SK-N-SH treated with all-trans-retinoic acid at 6 μM for 48 hours (cell line): Measurements from ENCODE around the gene UVRAG.
"Not testable (repeated sequence)": the region's sequence is repeated elsewhere in the genome, so short reads cannot be mapped to it uniquely, and the experiment has no call there.

Experiments used
- ATAC-seq: fragments of 200-7000 bp; cut with Tn5 transposase; 3 replicates; pipeline ENCODE4 v1.9.1; 2020; ENCODE audit warnings: mild to moderate bottlenecking, moderate library complexity
- ARNTL ChIP-seq: fragments of 450-650 bp; formaldehyde crosslinking; IDR thresholded peaks from 2 replicates; pipeline ENCODE4 v1.5.0; 2020; ENCODE audit warnings: low read depth, mild to moderate bottlenecking, moderate library complexity, borderline replicate concordance
- BACH2 ChIP-seq: fragments of 250-450 bp; sonication (Bioruptor Pico); IDR thresholded peaks from 2 replicates; pipeline ENCODE4 v1.9.0; 2021; ENCODE audit warnings: mild to moderate bottlenecking, borderline replicate concordance
- CSDC2 ChIP-seq: fragments of 250-450 bp; sonication (Bioruptor Pico); IDR thresholded peaks from 2 replicates; pipeline ENCODE4 v1.5.0; 2020; ENCODE audit warnings: mild to moderate bottlenecking, moderate library complexity
- ESRRG ChIP-seq: fragments of 250-450 bp; sonication (Bioruptor Pico); IDR thresholded peaks from 2 replicates; pipeline ENCODE4 v1.6.1; 2021; ENCODE audit warnings: mild to moderate bottlenecking
- GLIS3 ChIP-seq: fragments of 250-450 bp; sonication (Bioruptor Pico); IDR thresholded peaks from 2 replicates; pipeline ENCODE4 v1.5.0; 2020; ENCODE audit warnings: mild to moderate bottlenecking, moderate library complexity
- ISL1 ChIP-seq: fragments of 250-450 bp; sonication (Bioruptor Pico); IDR thresholded peaks from 2 replicates; pipeline ENCODE4 v2.1.2; 2022; ENCODE audit warnings: mild to moderate bottlenecking, moderate library complexity
- OSR1 ChIP-seq: fragments of 250-450 bp; sonication (Bioruptor Pico); IDR thresholded peaks from 2 replicates; pipeline ENCODE4 v1.8.0; 2022; ENCODE audit warnings: moderate library complexity, mild to moderate bottlenecking, inconsistent platforms
- POU6F1 ChIP-seq: fragments of 250-450 bp; sonication (Bioruptor Pico); IDR thresholded peaks from 2 replicates; pipeline ENCODE4 v1.8.0; 2021; ENCODE audit warnings: low read depth, mild to moderate bottlenecking, moderate library complexity, borderline replicate concordance
- PPARA ChIP-seq: fragments of 250-450 bp; sonication (Bioruptor Pico); IDR thresholded peaks from 2 replicates; pipeline ENCODE4 v1.5.0; 2020; ENCODE audit warnings: mild to moderate bottlenecking, borderline replicate concordance
- RARB ChIP-seq: fragments of 250-450 bp; sonication (Bioruptor Pico); IDR thresholded peaks from 2 replicates; pipeline ENCODE4 v1.8.0; 2021; ENCODE audit warnings: mild to moderate bottlenecking, moderate library complexity
- SNAI2 ChIP-seq: fragments of 250-450 bp; sonication (Bioruptor Pico); IDR thresholded peaks from 2 replicates; pipeline ENCODE4 v1.5.0; 2020; ENCODE audit warnings: mild to moderate bottlenecking, moderate library complexity
- TCF4 ChIP-seq: fragments of 250-450 bp; sonication (Bioruptor Pico); IDR thresholded peaks from 2 replicates; pipeline ENCODE4 v1.8.0; 2021; ENCODE audit warnings: mild to moderate bottlenecking, moderate library complexity, borderline replicate concordance
- TOX ChIP-seq: fragments of 250-450 bp; sonication (Bioruptor Pico); IDR thresholded peaks from 2 replicates; pipeline ENCODE4 v1.8.0; 2021; ENCODE audit warnings: mild to moderate bottlenecking, moderate library complexity, borderline replicate concordance
- TSHZ2 ChIP-seq: fragments of 250-450 bp; sonication (Bioruptor Pico); IDR thresholded peaks from 2 replicates; pipeline ENCODE4 v1.5.0; 2020; ENCODE audit warnings: mild to moderate bottlenecking, moderate library complexity
- ZC3H10 ChIP-seq: fragments of 250-450 bp; sonication (Bioruptor Pico); IDR thresholded peaks from 2 replicates; pipeline ENCODE4 v1.5.1; 2021; ENCODE audit warnings: mild to moderate bottlenecking, moderate library complexity
- ZFP3 ChIP-seq: fragments of 250-450 bp; sonication (Bioruptor Pico); IDR thresholded peaks from 2 replicates; pipeline ENCODE4 v1.5.0; 2020; ENCODE audit warnings: mild to moderate bottlenecking, moderate library complexity
- ZFP30 ChIP-seq: fragments of 450-650 bp; formaldehyde crosslinking; IDR thresholded peaks from 2 replicates; pipeline ENCODE4 v1.5.0; 2022; ENCODE audit warnings: mild to moderate bottlenecking, moderate library complexity
- ZNF565 ChIP-seq: fragments of 450-650 bp; formaldehyde crosslinking; conservative IDR thresholded peaks from 2 replicates; pipeline ENCODE4 v1.5.0; 2020; ENCODE audit warnings: low read depth, mild to moderate bottlenecking, moderate library complexity
- ZNF70 ChIP-seq: fragments of 450-650 bp; formaldehyde crosslinking; IDR thresholded peaks from 2 replicates; pipeline ENCODE4 v1.5.0; 2020; ENCODE audit warnings: mild to moderate bottlenecking, moderate library complexity
- ZNF8 ChIP-seq: fragments of 450-650 bp; formaldehyde crosslinking; IDR thresholded peaks from 2 replicates; pipeline ENCODE4 v1.5.0; 2020; ENCODE audit warnings: mild to moderate bottlenecking, moderate library complexity
- TF ChIP-seq, protein P1 (sequence below): fragments of 250-450 bp; sonication (Bioruptor Pico); IDR thresholded peaks from 2 replicates; pipeline ENCODE4 v1.5.1; 2020; ENCODE audit warnings: low read depth, mild to moderate bottlenecking, moderate library complexity
- TF ChIP-seq, protein P2 (sequence below): fragments of 250-450 bp; sonication (Bioruptor Pico); IDR thresholded peaks from 2 replicates; pipeline ENCODE4 v1.5.1; 2021; ENCODE audit warnings: mild to moderate bottlenecking, moderate library complexity

UVRAG gene

GRCh38 chr11:76076749-76077148, 261.7 kb downstream of the UVRAG start:
- no peak for ATAC-seq
- no peak for TF ChIP-seq ZNF70 (CRISPR knock-in tag)
- no peak for TF ChIP-seq ZNF8
- no peak for TF ChIP-seq CSDC2
- no peak for TF ChIP-seq PPARA (CRISPR knock-in tag)

DNA sequence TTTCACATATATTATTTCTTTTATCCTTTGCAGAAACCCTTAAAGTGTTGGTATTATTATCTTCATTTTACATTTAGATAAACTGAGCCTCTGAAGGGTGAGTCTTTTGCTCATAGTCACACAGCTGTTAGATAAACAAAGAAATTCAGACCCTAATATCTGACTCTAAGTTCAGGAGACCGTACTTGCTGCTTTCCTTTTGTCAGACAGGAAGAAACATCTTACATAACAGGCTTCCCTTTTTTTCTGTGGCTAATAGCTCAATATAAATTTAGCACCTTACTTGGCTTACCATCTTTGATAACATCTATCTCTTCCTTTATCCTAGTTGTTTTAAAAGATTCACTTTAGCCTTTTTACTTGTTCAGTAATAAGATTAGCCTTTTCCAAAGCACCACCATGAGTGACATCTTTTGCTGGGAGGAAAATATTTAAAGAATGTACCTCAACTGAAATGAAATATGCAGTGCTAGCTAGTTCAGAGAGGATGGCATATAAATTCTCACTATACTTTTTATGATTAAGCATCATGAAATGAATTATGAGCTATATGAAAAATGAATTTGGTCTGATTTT, 262.7 kb downstream of the UVRAG start:
- TF ChIP-seq ARNTL (CRISPR knock-in tag), result no peak
- peak; percentile 87 for TF ChIP-seq ISL1 (CRISPR knock-in tag)
- ATAC-seq, result peak; percentile 51

- ATAC-seq, result not testable (repeated sequence)
Measured at GRCh38 chr11:76081084-76081483, 266.1 kb downstream of the UVRAG start.

DNA sequence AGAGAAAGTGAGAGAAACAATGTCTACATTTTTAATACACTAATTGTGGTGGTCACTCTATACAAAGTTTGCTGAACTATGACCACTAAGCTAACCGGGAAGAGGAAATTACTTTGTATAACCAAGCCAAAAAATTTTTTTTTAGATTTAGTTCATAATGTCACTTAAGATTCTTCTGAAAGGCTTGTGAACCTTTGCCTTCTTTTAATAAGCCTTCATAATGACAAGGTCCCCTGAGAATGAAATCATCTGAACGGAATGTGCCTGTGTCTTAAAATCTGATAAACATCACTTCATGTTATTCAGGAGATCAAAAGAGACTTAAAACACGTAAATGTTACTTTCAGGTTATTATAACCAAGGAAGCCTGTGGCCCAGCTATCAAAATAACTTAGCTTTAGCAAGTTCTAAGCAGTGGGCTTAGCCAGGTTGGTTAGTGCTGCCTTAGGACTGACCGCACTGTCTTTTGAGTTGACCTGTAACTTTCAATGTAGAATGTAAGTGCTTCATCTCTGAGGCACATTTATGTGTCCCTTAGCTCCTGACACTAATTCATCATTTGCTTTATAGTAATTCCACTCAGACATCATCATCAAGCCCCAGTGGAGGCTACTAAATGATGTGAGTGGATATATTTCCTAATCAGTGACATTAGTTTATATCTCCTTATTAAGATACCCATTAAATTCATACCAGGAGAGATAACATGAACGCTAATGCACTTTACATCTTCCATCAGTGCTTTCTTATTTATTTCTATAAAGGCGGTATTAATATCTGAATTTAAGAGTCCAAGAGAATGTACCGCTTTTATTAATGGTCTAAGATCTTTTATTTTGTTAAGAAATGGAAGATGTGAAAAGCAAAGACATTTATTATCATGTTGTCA, 268.8 kb downstream of the UVRAG start:
- TF ChIP-seq OSR1 (CRISPR knock-in tag) (no peak), POU6F1 (no peak; the same call in 1 of the 2 replicates), PPARA (CRISPR knock-in tag) (no peak), ZNF70 (CRISPR knock-in tag) (no peak), ZNF8 (no peak), TCF4 (CRISPR knock-in tag) (no peak), BACH2 (CRISPR knock-in tag) (no peak), RARB (no peak), ISL1 (CRISPR knock-in tag) (peak; percentile 99), TOX (no peak), CSDC2 (no peak), GLIS3 (CRISPR knock-in tag) (peak; percentile 74; the same call in 1 of the 2 replicates), ZFP30 (CRISPR knock-in tag) (no peak), ESRRG (CRISPR knock-in tag) (0 out of 2 replicates have a peak, but pooled peaks have one; percentile 65), ZFP3 (CRISPR knock-in tag) (no peak), SNAI2 (peak; percentile 62; the same call in 1 of the 2 replicates), ZNF565 (CRISPR knock-in tag) (no peak), ARNTL (CRISPR knock-in tag) (no peak), ZC3H10 (no peak), TSHZ2 (CRISPR knock-in tag) (no peak)
- TF ChIP-seq, protein P1, sequence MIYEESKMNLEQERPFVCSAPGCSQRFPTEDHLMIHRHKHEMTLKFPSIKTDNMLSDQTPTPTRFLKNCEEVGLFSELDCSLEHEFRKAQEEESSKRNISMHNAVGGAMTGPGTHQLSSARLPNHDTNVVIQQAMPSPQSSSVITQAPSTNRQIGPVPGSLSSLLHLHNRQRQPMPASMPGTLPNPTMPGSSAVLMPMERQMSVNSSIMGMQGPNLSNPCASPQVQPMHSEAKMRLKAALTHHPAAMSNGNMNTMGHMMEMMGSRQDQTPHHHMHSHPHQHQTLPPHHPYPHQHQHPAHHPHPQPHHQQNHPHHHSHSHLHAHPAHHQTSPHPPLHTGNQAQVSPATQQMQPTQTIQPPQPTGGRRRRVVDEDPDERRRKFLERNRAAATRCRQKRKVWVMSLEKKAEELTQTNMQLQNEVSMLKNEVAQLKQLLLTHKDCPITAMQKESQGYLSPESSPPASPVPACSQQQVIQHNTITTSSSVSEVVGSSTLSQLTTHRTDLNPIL (CRISPR knock-in tag), result peak; percentile 50; the same call in 1 of the 2 replicates
- TF ChIP-seq, protein P2, sequence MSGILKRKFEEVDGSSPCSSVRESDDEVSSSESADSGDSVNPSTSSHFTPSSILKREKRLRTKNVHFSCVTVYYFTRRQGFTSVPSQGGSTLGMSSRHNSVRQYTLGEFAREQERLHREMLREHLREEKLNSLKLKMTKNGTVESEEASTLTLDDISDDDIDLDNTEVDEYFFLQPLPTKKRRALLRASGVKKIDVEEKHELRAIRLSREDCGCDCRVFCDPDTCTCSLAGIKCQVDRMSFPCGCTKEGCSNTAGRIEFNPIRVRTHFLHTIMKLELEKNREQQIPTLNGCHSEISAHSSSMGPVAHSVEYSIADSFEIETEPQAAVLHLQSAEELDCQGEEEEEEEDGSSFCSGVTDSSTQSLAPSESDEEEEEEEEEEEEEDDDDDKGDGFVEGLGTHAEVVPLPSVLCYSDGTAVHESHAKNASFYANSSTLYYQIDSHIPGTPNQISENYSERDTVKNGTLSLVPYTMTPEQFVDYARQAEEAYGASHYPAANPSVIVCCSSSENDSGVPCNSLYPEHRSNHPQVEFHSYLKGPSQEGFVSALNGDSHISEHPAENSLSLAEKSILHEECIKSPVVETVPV (CRISPR knock-in tag), result no peak
- TF ChIP-seq, all 23 proteins: peak for 5
- ATAC-seq, result peak; percentile 73
